DMS53 (cell line): Measurements from ENCODE around the gene KCTD2.
"Not testable (repeated sequence)": the region's sequence is repeated elsewhere in the genome, so short reads cannot be mapped to it uniquely, and the experiment has no call there.

ENCODE experiments used
- DNase-seq: peaks from one replicate; lab custom pipeline; 2025; lab: John Stamatoyannopoulos, UW

The KCTD2 gene, protein sequence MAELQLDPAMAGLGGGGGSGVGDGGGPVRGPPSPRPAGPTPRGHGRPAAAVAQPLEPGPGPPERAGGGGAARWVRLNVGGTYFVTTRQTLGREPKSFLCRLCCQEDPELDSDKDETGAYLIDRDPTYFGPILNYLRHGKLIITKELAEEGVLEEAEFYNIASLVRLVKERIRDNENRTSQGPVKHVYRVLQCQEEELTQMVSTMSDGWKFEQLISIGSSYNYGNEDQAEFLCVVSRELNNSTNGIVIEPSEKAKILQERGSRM

DNA sequence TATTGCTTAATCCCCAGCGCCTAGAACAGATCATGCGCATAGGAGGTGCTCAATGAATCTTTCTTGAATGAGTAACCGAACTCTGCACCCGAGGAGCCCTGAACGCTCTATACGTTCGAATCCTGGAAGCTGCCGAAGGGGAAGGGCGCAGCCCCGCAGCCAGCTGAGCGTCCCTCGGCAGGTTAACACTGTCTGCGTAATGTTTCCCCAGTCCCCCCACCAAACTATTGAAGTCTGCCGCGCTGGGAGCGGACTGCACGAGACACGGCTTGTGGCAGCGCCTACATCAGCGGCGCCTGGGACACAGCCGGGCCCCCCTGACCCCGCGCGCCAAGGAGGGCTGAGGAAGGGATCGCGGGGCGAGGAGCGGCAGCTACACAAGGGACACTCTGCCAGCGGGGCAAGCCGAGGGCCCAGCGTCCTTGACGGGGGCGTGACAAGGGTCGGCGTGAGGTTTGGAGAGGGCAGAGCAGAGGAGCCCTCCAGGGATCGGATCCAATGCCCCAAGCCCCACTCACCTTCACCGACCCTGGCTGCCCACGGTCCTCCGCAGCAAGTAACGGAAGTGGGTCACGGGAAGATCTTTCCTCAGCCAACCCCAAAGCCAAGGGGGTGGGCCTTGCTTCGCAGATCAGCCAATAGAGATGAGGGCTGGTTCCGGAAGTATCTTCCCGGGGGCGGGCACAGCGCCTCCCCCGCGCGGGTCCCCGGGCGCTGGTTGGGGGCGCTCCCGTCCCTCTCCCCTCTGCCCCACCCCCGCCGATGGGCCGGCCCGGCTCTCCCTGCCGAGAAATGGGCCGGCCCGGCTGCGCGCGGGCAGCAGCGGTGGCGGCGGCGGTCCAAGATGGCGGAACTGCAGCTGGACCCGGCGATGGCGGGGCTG, at the start of gene KCTD2, which contains the start of gene ATP5PD:
KCTD2 (plus strand) TSS at position 819 of the 883 bp plus-strand sequence; CDS start at position 845, 26 bp downstream.
ATP5PD (minus strand) TSS at position 563 of the 883 bp plus-strand sequence. CDS start 4,319 bp downstream, outside the sequence.
- DNase-seq, result peak; percentile 98

GRCh38 chr17:74998783-74999182, 48.2 kb upstream of the KCTD2 start:
- no peak for DNase-seq

GRCh38 chr17:74999523-74999922, 47.5 kb upstream of the KCTD2 start:
- DNase-seq, result no peak

DNA sequence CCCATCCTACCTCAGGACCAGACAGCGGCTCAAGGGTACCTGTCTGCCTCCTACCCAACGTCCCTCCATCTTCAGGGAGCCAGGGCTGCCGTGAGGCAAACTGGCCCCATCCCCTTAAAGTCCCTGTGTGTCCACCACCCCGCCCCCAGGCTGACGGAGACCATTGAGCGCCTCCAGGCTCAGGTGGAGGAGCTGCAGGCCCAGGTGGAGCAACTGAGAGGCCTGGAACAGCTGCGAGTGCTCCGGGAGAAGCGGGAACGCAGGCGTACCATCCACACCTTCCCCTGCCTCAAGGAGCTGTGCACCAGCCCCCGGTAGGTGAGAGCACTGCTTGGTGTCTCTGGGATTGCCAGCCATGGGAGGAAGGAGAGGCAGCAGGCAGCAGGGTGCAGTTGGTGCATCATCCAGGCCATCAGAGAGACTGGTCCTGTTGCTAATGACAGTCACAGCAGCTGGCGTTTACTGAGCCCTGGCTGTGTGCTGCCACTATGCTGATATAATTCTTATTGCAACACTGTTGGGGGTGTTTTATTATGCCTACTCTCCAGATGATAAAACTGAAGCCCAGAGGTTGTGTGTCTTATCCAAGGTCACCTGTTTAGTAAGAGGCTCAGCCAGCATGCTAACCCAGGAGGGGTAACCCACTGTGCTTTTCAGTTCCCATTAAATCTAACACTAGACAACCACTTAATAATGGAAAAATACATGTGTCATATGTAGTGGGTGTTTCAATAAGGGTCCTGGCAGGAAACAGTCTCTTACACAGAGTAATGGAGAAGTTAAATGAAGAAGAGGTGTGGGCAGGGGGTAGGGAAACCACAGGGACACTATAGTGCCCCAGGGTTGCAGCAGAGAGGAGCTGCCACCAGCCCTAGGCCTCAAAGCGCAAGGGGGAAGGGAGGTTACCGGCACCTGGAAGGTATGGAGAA, 44.8 kb upstream of the KCTD2 start:
- DNase-seq, result no peak

DNA sequence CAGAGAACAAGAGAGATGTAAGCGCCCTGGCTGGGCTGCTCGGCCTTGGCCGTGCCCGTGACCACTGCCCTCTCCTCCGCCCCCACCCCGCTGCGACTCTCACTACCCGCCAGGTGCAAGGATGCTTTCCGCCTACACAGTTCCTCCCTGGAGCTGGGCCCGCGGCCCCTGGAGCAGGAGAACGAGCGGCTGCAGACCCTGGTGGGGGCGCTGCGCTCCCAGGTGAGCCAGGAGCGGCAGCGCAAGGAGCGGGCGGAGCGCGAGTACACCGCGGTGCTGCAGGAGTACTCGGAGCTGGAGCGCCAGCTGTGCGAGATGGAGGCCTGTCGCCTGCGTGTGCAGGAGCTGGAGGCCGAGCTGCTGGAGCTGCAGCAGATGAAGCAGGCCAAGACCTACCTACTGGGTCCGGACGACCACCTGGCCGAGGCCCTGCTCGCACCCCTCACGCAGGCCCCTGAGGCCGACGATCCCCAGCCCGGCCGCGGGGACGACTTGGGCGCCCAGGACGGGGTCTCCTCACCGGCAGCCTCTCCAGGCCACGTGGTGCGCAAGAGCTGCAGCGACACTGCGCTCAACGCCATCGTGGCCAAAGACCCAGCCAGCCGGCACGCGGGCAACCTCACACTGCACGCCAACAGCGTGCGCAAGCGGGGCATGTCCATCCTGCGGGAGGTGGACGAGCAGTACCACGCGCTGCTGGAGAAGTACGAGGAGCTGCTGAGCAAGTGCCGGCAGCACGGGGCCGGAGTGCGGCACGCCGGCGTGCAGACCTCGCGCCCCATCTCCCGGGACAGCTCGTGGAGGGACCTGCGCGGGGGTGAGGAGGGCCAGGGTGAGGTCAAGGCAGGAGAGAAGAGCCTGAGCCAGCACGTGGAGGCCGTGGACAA, 43.7 kb upstream of the KCTD2 start:
- DNase-seq, result no peak

DNA sequence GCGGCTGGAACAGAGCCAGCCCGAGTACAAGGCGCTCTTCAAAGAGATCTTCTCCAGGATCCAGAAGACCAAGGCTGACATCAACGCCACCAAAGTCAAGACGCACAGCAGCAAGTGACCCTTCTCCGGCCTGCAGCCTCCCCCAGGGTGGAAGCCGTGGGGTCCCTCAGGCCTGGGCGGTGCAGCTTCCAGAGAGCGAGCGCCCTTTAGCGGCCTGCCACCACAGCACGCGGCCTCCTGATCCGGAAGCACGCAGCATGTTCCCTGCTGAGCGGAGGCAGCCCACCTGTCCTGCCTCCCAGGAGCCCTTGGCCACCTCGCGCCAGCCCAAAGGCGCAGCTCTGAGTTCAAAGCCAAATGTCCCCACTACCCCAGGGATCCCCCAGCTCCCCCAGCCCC, 43.1 kb upstream of the KCTD2 start:
- DNase-seq, result no peak

- no peak for DNase-seq
Measured at GRCh38 chr17:75004371-75004770, 42.7 kb upstream of the KCTD2 start.

- DNase-seq, result no peak
Measured at GRCh38 chr17:75005291-75005690, 41.7 kb upstream of the KCTD2 start.

GRCh38 chr17:75006084-75006483, 40.9 kb upstream of the KCTD2 start:
- not testable (repeated sequence) for DNase-seq

GRCh38 chr17:75006653-75007052, 40.4 kb upstream of the KCTD2 start:
- peak; percentile 58 for DNase-seq

- DNase-seq, result peak; percentile 83
Measured at GRCh38 chr17:75008373-75008772, 38.7 kb upstream of the KCTD2 start.

- peak; percentile 60 for DNase-seq
Measured at GRCh38 chr17:75009139-75009724, 37.8 kb upstream of the KCTD2 start.

- DNase-seq, result peak; percentile 96
Measured at GRCh38 chr17:75010683-75011400, 36.2 kb upstream of the KCTD2 start.

GRCh38 chr17:75011401-75012095, 35.5 kb upstream of the KCTD2 start:
- peak; percentile 81 for DNase-seq

- no peak for DNase-seq
Measured at GRCh38 chr17:75012096-75012345, 35.0 kb upstream of the KCTD2 start.

DNA sequence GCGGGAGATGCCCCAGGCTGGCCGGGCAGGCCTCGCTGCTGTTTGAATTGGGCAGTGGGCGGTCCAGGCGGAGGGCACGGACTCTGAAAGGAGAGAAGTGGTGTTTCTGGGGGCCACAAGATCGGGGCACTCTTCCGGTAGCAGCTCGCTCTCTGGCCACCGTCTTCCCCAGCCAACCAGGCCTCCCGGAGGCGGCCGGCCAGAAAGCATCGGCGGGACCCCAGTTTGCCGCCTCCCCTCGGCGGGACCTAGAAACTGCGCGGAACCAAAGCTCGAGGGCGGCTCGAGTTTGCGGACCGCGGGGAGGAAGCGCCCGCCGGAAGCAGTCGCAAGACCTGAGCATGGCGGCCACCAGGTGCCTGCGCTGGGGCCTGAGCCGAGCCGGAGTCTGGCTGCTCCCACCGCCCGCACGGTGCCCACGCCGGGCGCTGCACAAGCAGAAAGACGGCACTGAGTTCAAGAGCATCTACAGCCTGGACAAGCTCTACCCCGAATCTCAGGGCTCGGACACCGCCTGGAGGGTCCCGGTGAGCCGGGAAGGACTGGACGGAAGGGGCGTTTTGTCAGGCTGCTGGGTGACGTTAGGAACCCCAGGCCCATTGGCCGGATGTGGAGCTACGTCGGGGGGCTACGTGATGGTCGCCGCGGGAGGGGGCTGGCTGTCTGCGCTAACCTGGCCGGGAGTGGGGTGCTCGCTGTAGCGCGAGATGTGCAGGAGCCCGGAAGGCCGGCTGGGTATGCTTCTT, 34.5 kb upstream of the KCTD2 start, which contains the start of gene MRPL58:
MRPL58 (plus strand) TSS at position 325 of the 746 bp plus-strand sequence; CDS start at position 342, 17 bp downstream.
- DNase-seq, result peak; percentile 95

- DNase-seq, result no peak
Measured at GRCh38 chr17:75013092-75013559, 33.9 kb upstream of the KCTD2 start.

GRCh38 chr17:75019146-75019545, 27.9 kb upstream of the KCTD2 start:
- DNase-seq, result no peak

DNA sequence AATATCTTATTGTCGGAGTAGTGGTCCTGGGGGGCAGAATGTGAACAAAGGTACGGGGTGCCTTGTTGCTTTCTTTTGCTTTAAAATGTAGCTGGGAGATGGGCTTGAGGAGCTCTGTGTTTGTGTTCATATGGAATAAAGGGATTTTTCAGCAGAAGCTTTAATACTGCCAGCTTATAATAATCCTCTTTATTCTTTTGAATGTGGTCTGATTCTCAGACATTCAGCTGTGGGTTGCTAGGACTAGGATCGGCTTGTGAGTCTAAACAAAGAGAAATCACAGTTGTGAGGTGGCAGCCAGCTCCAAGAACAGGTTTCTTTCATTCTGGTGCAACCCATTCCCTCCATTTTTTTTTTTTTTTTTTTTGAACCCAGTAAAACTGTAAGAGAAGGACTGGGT, 27.3 kb upstream of the KCTD2 start:
- DNase-seq, result no peak
